GM10266 (cell line): ENCODE data around the gene CTIF.

Experiments
- DNase-seq: peaks from one replicate; pipeline ENCODE4 v3.0.0; 2012; ENCODE audit errors: extremely low spot score
- CTCF ChIP-seq: IDR thresholded peaks from 2 replicates; pipeline ENCODE4 v1.5.1; 2012; ENCODE audit warnings: mild to moderate bottlenecking, low read depth; ENCODE audit not compliant: control insufficient read depth, insufficient read depth; ENCODE audit errors: missing control alignments

Gene CTIF

DNA sequence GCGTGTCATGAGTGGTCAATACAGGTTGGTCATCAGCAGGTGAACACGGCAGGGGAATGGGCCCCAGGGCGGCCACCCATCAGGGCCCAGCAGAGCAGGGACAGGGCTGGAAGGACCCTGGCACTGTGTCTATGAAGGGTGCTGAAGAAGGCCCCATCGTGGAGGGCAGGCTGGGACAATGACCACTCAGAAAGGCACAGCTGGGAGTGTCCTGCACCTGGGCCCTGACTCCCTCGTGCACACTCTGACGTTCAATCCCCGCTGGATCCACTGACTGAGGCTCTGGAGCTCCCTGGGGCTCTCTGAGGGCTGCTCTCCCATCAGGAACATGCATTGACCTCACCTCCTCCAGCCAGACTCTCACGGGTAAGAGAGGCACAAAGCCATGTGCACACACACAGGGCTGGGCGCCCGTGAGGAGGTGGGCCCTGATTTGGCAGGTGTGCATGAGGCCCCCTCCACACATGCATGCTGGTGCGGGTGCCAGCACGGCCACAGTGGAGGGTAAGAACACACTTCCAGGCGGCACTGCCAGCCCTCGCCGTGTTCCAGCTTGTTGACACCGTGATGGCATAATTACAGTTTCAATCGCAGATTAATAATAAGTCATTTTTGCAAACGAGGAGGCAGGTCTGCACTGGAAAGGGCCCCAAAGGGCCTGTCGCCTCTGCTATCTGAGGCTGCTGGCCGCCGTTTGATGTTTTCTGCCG is 353.5 kb downstream of the CTIF start:
- DNase-seq, result no peak
- no peak for TF ChIP-seq CTCF

DNA sequence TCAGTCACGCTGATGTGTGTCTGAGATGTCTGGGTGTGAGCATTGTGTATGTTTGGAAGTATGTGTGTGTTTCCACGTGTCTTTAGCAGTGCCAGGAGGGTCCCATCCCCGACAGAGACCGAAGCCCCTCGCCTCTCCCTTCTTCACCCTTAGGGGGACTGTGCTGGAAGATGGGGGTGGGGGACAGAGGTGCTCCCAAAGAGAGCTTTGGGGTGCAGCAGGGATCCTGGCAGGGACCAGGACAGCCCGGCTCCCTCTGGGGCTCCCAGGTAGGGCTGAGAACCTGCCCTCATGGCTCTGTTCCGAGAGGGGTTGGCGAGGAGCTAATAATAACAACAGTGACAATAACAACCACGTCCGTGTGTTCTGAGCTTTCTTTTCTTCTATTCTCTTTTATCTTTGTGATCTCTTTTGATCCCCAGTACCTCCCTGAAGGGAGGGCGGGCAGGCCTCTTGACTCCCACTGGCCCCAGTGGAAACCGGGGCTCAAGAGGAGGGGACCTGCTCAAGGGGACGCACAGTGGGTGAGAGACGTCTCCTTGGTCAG is 354.3 kb downstream of the CTIF start:
- no peak for DNase-seq
- TF ChIP-seq CTCF, result no peak

DNA sequence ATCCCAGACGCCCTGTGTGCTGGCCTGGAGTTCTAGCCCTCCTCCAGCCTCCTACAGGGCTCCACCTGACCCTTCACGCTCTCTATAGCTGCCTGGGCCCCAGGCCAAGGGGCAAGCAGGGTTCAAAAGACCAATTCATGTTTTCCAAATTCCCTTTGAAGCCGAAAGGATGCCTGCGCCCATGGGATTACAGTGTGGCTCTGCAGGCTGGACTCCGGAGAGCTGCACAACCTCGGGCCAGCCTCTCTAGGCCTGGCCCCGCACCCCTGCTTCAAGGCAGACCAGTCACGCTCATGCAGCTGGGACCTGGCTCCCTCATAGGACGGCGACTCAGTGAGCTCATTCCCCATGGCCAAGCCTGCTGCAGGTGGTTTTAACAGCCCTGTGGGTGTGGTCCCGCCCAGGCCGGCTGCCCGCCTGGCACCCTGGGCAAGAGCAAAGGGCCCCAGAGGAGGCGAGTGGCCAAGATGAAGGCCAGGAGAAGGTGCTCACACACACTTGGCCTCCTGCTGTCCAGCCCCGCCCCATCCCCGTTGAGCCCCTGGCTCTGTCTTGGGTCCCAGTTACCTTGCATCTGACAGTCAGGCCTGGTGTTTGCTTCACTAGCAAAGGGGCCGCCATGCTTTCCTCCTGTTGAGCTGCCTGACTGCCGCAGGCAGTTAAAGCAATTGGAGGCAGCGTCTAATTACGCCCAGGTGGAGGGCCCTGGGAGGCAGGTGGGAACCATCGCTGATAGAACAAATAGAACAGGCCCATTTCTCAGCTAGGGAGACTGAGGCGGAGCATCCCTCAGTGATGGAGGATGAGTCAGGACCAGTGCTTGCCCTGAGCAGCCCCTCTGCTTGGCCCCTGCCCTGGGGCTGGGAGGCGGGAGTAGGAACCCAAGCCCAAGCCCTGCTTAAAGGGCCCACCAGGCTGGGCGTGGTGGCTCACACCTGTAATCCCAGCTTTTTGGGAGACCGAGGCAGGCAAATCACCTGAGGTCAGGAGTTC is 355.1 kb downstream of the CTIF start:
- TF ChIP-seq CTCF, result no peak

DNA sequence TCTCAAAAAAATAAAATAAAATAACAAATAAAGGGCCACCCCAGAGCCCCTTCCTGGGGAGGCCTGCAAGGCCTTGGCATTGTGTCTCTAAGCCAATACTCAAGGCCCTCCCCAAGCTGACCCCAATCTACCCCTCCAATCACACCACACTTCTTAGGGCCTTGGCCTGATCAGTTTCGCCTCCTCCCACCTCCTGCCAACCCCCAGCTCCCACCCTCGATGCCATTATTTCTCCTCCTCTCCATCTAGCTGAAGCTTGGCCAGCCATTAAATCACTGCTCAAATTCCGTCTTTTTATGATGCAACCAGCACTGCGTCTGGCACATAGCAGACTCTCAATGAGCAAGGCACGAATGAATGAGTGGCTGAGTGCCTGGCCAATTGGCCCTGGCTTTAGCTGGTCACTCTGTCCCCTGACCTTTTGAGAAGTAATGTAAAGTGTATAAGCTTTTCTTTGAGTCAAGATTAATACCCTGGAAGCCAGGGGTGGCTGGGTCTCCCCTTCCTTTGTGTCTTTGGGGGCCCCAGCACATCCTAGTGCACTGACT is 356.0 kb downstream of the CTIF start:
- DNase-seq, result no peak
- no peak for TF ChIP-seq CTCF

More for the DNA sequence above, 355.1 kb downstream of the CTIF start:
- DNase-seq, result no peak

GRCh38 chr18:48896326-48896874 is 357.6 kb downstream of the CTIF start:
- no peak for DNase-seq
- TF ChIP-seq CTCF, result no peak

GRCh38 chr18:48896875-48897511 is 358.2 kb downstream of the CTIF start:
- peak; percentile 22 for TF ChIP-seq CTCF

More at GRCh38 chr18:48896875-48897511, 358.2 kb downstream of the CTIF start:
- peak; percentile 64 for DNase-seq
